HG02840 (cell line): ENCODE data around the gene TMPRSS4.

Experiments used
- ATAC-seq: cut with Tn5 transposase; IDR thresholded peaks from one replicate; pipeline ENCODE4 v1.9.1; 2021; ENCODE audit warnings: mild to moderate bottlenecking, moderate library complexity, moderate number of reproducible peaks; ENCODE audit not compliant: unreplicated experiment, low FRiP score

The TMPRSS4 gene

GRCh38 chr11:118100691-118101232, 23.9 kb downstream of the TMPRSS4 start:
- no peak for ATAC-seq

GRCh38 chr11:118102721-118103261, 25.9 kb downstream of the TMPRSS4 start:
- no peak for ATAC-seq

GRCh38 chr11:118104491-118104890, 27.6 kb downstream of the TMPRSS4 start:
- no peak for ATAC-seq

GRCh38 chr11:118105657-118106305, 28.9 kb downstream of the TMPRSS4 start:
- ATAC-seq, result no peak

GRCh38 chr11:118106789-118107335, 30.0 kb downstream of the TMPRSS4 start:
- ATAC-seq, result no peak

GRCh38 chr11:118108513-118108912, 31.6 kb downstream of the TMPRSS4 start:
- ATAC-seq, result no peak

GRCh38 chr11:118109231-118109630, 32.4 kb downstream of the TMPRSS4 start:
- no peak for ATAC-seq

- ATAC-seq, result no peak
Measured at GRCh38 chr11:118111019-118111743, 34.3 kb downstream of the TMPRSS4 start.

- ATAC-seq, result no peak
Measured at GRCh38 chr11:118111744-118112035, 34.8 kb downstream of the TMPRSS4 start.

- ATAC-seq, result no peak
Measured at GRCh38 chr11:118112711-118113430, 36.0 kb downstream of the TMPRSS4 start.

- ATAC-seq, result no peak
Measured at GRCh38 chr11:118114266-118114665, 37.4 kb downstream of the TMPRSS4 start.

GRCh38 chr11:118115048-118115447, 38.2 kb downstream of the TMPRSS4 start:
- ATAC-seq, result no peak

GRCh38 chr11:118117790-118118601, 41.1 kb downstream of the TMPRSS4 start:
- no peak for ATAC-seq

- ATAC-seq, result no peak
Measured at GRCh38 chr11:118120793-118121192, 43.9 kb downstream of the TMPRSS4 start.

- ATAC-seq, result no peak
Measured at GRCh38 chr11:118124929-118125535, 48.2 kb downstream of the TMPRSS4 start.

- ATAC-seq, result no peak
Measured at GRCh38 chr11:118126082-118126838, 49.4 kb downstream of the TMPRSS4 start.

GRCh38 chr11:118128310-118128709, 51.4 kb downstream of the TMPRSS4 start:
- no peak for ATAC-seq

GRCh38 chr11:118128721-118129470, 52.0 kb downstream of the TMPRSS4 start:
- ATAC-seq, result no peak
